ENCODE measurements around the gene ACSS1.
"Not testable (repeated sequence)": the region's sequence is repeated elsewhere in the genome, so short reads cannot be mapped to it uniquely, and the experiment has no call there.

Gene ACSS1

GRCh38 chr20:25009218-25010145 lies 48.5 kb downstream of the ACSS1 start:
- DNase-seq: no peak

DNA sequence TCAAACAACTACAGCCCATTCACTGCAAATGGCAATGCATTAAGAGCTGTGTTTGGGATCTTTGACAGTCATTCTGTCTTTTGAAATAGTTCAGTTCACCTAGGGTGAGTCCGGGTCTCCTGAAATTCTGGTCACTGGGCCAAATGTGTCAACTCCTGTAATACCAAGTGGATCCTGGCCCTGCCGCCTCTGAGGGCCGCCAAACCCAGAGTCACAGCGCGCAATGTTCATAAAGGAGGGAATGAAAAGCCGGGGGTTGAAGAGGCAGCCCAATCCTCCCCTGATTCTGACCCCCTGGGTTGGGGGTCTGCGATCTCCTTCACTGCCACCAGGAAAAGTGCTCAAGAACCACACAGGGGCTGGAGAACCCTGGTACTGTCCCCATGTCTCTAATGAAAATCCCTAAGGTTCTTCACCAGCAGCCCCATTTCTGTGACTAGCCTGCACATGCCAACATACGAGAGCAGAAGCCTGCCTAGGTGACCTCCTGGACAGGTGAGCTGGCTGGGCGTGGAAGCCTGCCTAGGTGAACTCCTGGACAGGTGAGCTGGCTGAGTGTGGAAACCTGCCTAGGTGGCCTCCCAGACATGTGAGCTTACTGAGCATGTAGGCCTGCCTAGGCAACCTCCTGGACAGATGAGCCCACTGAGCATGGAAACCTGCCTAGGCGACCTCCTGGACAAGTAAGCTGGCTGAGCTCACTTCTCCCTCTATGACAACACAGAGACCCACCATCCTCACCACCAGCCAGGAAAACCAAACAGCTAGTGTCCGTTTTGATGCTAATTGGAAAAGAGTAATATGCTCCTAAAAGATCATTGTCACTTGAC lies 49.3 kb downstream of the ACSS1 start:
- DNase-seq: no peak

DNA sequence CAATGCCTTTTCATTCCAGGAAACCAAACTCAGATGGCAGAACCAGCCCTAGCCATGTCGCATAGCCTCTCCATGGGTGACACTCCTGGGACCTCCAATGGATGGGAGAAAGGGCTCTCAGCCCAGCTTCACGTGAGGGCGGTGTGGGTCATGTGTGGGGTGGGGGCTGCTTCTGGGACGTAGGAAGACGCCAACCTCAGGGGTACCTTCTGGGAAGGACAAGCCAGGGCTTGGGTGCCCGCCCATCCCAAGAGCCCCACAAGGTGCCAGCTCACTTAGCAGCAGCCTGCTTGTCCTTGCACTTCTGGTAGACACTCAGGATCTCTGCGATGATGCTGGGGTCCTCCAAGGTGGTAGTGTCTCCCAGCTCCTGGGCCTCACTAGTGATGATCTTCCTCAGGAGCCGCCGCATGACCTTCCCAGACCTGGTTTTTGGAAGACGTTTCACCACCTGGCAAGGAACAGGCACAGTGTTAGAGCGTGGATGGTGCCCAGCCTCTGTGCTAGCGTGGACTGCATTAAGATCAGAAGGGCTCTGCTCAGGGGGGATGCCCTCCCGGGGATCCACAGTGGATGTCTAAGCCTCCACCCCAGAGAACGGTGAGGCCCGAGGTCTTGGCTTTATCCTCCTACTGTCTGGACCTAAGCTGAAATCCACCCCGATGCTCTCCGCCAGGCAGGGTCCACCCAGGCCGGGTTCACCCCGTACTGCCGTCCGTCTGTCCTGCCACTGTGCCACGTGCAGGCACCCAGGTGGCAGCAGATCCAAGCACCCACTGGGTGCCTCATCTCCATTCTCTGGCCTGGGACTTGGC lies 50.2 kb downstream of the ACSS1 start:
- no peak for DNase-seq

- no peak for DNase-seq
Observed at GRCh38 chr20:25006431-25007167, 51.3 kb downstream of the ACSS1 start.

- no peak for DNase-seq
Observed at GRCh38 chr20:25005661-25006060, 52.3 kb downstream of the ACSS1 start.

- DNase-seq: no peak
Observed at GRCh38 chr20:25005220-25005619, 52.7 kb downstream of the ACSS1 start.

DNA sequence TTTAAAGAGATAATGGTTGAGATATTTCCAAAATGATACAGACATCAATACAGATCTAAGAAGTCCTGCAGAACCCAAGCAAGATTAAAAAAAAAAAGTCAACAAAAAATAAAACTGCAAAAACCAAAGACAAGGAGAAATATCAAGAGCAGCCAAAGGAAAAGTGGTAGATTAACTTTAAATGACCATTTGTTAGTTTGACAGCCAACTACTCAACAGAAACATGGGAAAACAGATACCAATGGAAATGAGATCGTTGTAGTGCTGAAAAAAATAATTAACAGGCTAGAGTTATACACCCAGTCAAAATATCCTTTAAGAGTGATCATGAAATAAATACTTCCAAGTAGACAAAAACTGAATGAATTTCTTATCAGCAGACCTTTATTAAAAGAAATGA lies 54.9 kb downstream of the ACSS1 start:
- DNase-seq: no peak

GRCh38 chr20:25001323-25001722 lies 56.6 kb downstream of the ACSS1 start:
- DNase-seq: not testable (repeated sequence)

GRCh38 chr20:25000268-25000801 lies 57.6 kb downstream of the ACSS1 start:
- DNase-seq: no peak

DNA sequence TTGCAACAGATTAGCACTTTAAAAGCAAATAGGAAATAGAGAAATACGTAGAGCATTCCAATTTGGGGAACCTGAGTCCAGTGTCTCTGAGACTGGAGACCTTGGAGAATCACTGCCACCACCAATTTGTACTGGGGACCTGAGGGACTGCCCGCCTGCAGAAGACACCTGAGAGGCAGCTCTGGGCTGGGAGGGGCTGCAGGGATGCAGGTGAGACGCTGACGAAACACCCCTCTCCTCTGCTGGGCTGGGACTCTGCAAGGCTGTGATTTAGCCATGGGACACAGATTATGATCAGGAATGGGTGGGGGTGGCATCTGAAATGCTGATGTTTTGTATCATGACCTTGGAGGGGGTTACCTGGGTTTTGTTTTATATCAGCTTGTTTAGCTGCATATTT lies 58.4 kb downstream of the ACSS1 start:
- DNase-seq: no peak

DNA sequence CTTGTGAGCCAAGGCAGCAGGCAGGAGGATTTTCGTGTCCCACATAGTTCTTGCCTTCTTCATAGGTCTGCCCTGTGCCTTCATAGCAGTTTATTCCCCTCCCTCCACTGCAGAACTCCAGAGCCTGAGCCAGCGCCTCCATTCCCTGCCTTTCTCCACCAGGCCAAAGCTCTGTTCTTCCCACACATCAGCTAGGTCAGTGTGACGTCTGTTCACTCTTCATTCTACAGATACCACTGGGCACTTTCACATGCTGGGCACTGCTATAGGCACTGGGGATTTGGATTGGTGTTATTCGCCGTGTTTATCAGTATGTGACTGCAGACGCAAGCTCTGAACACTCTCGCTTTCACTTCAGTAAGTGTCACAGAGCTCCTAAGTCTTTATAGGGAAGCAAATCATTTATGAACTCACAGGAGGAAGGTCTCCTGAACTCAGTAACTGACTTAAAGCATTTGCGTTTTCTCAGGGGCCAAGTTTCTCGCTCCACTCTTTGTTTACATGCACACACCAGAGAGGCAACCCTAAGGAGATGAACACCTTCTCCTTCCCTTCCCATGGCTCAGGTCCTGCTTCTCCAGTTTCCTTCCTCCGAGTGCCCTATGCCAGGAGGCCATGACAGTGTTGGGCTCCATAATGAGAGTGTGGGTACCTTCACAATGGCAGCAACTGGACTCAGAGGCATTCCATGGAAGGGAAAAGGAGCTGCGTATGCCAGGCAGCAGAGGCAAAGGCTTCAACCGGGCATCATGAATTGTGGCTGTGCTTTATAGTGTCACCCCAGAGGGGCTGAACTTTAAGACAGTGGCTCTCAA lies 59.1 kb downstream of the ACSS1 start:
- no peak for DNase-seq

DNA sequence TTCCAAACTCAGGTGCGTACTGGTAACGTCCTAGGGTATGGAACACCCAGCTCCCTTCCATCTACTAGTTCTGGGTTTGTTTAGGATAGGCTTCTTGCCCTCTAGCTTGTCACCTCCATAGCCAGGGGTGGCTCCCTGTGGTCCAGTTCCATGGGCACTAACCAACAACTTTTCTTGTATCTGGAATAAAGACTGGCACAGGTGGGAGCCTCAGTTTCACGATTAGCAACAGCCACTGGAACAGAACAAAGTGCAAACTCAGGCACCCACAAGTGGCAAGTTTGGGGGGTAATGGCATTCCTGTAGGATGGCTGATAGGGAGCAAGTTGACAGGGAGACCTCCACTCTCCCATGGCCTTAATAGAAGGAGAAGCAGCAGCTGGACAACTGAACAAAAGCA lies 59.8 kb downstream of the ACSS1 start:
- DNase-seq: no peak

DNA sequence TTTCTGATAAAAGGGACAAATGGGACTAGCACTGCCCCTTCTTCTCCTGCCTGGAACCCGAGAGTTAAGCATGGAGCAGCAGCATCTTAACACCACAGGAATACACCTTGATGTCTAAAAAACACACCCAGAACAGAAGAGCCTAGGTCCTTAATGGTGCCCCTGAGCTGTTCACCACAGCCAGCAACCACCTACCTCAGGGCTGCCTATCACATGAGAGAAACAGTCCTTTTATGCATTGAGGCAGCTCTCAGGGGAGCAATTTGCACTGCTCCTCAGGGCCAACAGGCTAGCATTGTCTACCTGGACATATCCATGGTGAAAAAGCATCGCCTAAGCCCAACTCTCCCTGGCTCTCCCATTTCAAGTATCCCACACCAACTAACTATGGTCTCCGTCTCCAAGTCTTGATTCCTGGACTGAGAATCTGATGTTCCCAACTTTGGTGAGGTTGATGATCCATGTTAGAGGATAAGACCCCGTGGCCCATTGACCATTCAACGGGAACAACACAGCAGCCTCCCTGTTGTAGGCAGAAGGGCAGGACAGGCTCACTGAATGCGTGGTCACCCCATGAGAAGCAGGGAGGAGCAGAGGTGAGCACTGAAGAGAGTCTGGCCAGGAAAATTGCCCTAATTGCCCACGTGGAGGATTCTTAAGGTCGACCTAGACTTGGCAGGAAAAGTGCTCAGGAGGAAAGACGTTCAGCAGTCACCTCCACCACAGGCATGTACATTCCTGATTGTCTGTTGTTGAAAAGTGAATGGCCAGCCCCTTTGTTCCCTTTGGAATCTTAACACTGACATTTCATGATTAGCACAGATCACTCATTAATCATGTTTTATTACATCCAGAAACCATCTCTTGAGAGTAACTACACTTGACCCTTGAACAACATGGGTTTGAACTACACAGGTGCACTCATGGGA lies 61.2 kb downstream of the ACSS1 start:
- DNase-seq: no peak

DNA sequence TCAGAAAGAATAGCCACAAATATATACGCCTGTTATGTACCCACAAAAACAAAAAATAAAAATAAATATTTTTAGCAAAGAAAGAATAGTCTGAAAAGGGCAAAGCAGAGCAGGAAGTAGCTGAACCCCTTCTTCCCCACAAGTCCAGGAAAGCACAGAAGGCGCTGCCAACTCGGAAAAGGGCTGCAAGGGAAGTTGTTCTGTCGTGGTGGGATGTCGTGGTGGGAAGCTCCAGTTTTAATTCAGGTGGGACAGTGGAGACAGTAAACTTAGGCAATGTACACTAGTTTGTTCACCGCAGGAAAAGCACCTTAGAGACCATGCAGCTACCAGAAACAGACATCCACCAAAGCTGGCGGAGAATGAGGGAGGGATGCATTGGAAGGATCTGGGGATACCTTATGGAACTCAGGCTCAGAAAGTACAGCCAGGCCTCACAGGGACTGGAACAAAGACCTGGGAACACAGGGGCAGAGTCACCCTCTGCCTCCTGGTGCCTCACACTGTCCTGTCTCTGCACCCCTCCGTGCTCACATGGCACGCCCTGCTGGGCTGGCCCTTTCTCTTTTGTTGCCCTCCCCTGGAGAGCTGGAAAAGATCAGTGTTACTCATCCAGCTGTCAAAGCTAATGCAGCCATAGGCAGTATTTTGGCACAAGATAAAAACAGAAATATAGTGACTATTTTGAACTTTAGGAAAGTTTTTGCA lies 62.0 kb downstream of the ACSS1 start:
- DNase-seq: no peak

DNA sequence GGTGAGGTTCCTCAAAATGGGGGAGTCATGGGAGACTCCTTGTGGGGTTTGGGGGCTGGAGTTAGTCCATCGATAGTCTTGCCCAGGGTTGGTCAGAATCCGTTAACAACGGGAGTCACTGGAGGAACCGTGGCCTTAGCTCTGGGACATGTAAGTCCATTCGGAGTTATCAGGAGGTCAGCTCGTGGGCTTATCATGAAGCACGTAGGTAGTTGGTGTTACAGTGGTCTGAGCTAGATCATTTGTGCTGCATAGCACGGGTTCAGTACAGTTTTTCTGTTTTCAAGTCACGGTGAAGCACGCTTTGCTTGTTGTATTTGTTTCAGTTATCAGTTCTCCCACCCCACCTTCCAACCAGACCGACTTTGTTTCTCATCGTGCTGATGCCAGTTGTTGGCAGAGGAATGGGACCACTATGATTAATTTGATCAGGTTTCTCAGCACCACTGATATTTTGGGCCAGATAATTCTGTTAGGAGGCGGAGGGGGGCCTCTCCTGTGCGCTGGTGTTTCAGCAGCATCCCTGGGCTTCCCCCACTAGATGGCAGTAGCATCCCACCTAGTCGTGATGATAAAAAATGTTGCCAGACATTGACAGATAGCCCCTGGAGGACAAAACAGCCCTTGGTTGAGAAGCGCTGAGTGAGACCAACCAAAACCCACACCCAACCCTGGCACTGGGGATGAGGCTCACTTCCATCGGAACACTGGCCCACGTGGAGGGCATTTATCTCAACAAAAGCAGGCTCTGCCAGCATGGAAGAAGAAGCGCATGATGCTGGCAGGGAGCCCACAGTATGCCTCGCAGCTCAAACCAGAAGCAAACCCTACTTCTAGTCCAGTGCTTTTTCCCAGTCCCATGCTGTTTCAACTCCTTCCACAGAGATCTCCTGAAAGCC lies 63.2 kb downstream of the ACSS1 start:
- DNase-seq: peak; percentile 88

DNA sequence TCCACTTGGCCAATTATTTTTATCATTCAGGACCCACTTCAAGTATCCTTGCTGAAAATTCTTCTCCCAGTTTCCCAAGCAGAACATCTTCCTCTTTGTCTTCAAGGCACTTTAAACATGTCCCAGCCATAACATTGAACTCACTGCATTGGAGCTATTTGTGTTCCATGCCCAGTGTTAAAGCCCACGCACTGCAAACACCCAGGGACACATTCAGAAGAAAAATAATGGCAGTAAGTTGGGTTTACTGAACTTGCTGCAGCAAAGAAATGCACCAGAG lies 63.8 kb downstream of the ACSS1 start:
- no peak for DNase-seq

GRCh38 chr20:24993337-24994185 lies 64.4 kb downstream of the ACSS1 start:
- no peak for DNase-seq

Measured in CD4-positive, alpha-beta T cell treated with Interleukin-17A for 4 hours (primary cell).